NCI-H2171 treated with DMSO at 0.1 percent for 48 hours (cell line): Measurements from ENCODE around the gene TAC3.
"Not testable (repeated sequence)": the region's sequence is repeated elsewhere in the genome, so short reads cannot be mapped to it uniquely, and the experiment has no call there.

Source experiments
- DNase-seq: peaks from one replicate; lab custom pipeline; 2025; lab: John Stamatoyannopoulos, UW

The TAC3 gene

GRCh38 chr12:57016348-57016747 lies at the start of gene TAC3:
TAC3 (minus strand) TSS chr12:57016529; CDS start chr12:57015797, 732 bp downstream.
- DNase-seq: no peak

- DNase-seq: no peak
Measured at GRCh38 chr12:57063991-57064685, 47.8 kb upstream of the TAC3 start.

GRCh38 chr12:57058454-57058853 lies 42.1 kb upstream of the TAC3 start:
- DNase-seq: no peak

- no peak for DNase-seq
Measured at GRCh38 chr12:57057067-57057751, 40.9 kb upstream of the TAC3 start.

GRCh38 chr12:57055824-57056223 lies 39.5 kb upstream of the TAC3 start:
- no peak for DNase-seq

GRCh38 chr12:57053901-57054300 lies 37.6 kb upstream of the TAC3 start:
- not testable (repeated sequence) for DNase-seq

GRCh38 chr12:57053146-57053545 lies 36.8 kb upstream of the TAC3 start:
- DNase-seq: not testable (repeated sequence)

GRCh38 chr12:57051011-57051410 lies 34.7 kb upstream of the TAC3 start:
- DNase-seq: no peak

GRCh38 chr12:57049890-57050289 lies 33.6 kb upstream of the TAC3 start, which contains the start of gene MYO1A:
MYO1A (minus strand) TSS chr12:57050129; CDS start chr12:57048323, 1,806 bp downstream.
- no peak for DNase-seq

- no peak for DNase-seq
Measured at GRCh38 chr12:57049119-57049446, 32.8 kb upstream of the TAC3 start.

GRCh38 chr12:57048423-57049118 lies 32.2 kb upstream of the TAC3 start:
- DNase-seq: no peak

GRCh38 chr12:57047981-57048380 lies 31.7 kb upstream of the TAC3 start:
- DNase-seq: no peak

- DNase-seq: no peak
Measured at GRCh38 chr12:57046947-57047890, 30.9 kb upstream of the TAC3 start.

- no peak for DNase-seq
Measured at GRCh38 chr12:57046086-57046791, 29.9 kb upstream of the TAC3 start.

GRCh38 chr12:57044889-57045288 lies 28.6 kb upstream of the TAC3 start:
- DNase-seq: no peak

- DNase-seq: no peak
Measured at GRCh38 chr12:57044468-57044867, 28.1 kb upstream of the TAC3 start.

GRCh38 chr12:57042695-57043094 lies 26.4 kb upstream of the TAC3 start:
- DNase-seq: no peak

- DNase-seq: no peak
Measured at GRCh38 chr12:57040750-57041149, 24.4 kb upstream of the TAC3 start.

GRCh38 chr12:57040211-57040610 lies 23.9 kb upstream of the TAC3 start:
- no peak for DNase-seq

- no peak for DNase-seq
Measured at GRCh38 chr12:57039016-57039798, 22.9 kb upstream of the TAC3 start.
